CD14-positive monocyte (primary cell): ENCODE results near the gene SLC25A36. TPM values are rescaled to one million over a fixed set of nuclear protein-coding genes. Genes with fewer than 3 reads are reported as not detected.

Experiments
- DNase-seq, 3 donors: peaks; one replicate each; pipeline ENCODE4 v3.0.0-alpha.2; 2011 to 2022
- H2AFZ ChIP-seq: 2 replicates; pipeline ENCODE4 v1.6.0; 2012; ENCODE audit warnings: mild to moderate bottlenecking, low read depth, low read length, inconsistent platforms; ENCODE audit not compliant: insufficient read depth, poor library complexity, severe bottlenecking
- H3K27ac ChIP-seq, 2 donors: 1 replicate in 1 of 2; 2 replicates in 1 of 2; pipeline ENCODE4 v1.5.1; 2012 to 2013; ENCODE audit warnings: low read length in 2 of 2, control low read depth in 1 of 2, inconsistent platforms in 1 of 2, low read depth in 1 of 2, mild to moderate bottlenecking in 1 of 2
- H3K27me3 ChIP-seq, 2 donors: one replicate each; pipeline versions ENCODE4 v1.6.0 to v1.6.1; 2011 to 2013; ENCODE audit warnings: low read length in 2 of 2; ENCODE audit not compliant: control insufficient read depth in 2 of 2, insufficient read depth in 2 of 2
- H3K36me3 ChIP-seq, 2 donors: replicated peaks in 1 of 2; 1 replicate in 1 of 2; 2 replicates in 1 of 2; pipeline versions ENCODE4 v1.5.1 to v1.6.1; 2012 to 2013; ENCODE audit warnings: low read length in 2 of 2, control low read depth in 1 of 2, inconsistent platforms in 1 of 2, mild to moderate bottlenecking in 1 of 2; ENCODE audit not compliant: insufficient read depth in 2 of 2, control insufficient read depth in 1 of 2
- H3K4me1 ChIP-seq, 2 donors: 1 replicate in 1 of 2; 2 replicates in 1 of 2; pipeline versions ENCODE4 v1.5.1 to v1.6.1; 2012 to 2013; ENCODE audit warnings: low read length in 2 of 2, control low read depth in 1 of 2, inconsistent platforms in 1 of 2, mild to moderate bottlenecking in 1 of 2, moderate library complexity in 1 of 2; ENCODE audit not compliant: insufficient read depth in 2 of 2, control insufficient read depth in 1 of 2
- H3K4me2 ChIP-seq: replicated peaks from 2 replicates; pipeline ENCODE3; 2012; ENCODE audit warnings: low read length, moderate library complexity, mild to moderate bottlenecking; ENCODE audit not compliant: poor library complexity, severe bottlenecking; ENCODE audit errors: extremely low read depth
- H3K4me3 ChIP-seq, 3 experiments: fragments of 200-600 bp in 1 of 3; sonication (generic) in 1 of 3; replicated peaks in 1 of 3; 1 replicate in 2 of 3; 2 replicates in 1 of 3; pipeline ENCODE4 v1.5.1; 2011 to 2013; ENCODE audit warnings: low read length in 3 of 3, mild to moderate bottlenecking in 3 of 3, control low read depth in 2 of 3, low read depth in 2 of 3, inconsistent platforms in 1 of 3, moderate library complexity in 1 of 3
- H3K79me2 ChIP-seq: 2 replicates; pipeline ENCODE4 v1.6.0; 2012; ENCODE audit warnings: mild to moderate bottlenecking, control low read depth, inconsistent platforms, low read length, moderate library complexity; ENCODE audit not compliant: insufficient read depth
- H3K9ac ChIP-seq: 2 replicates; pipeline ENCODE4 v1.6.0; 2017; ENCODE audit warnings: low read length, mild to moderate bottlenecking; ENCODE audit not compliant: insufficient read depth, poor library complexity, severe bottlenecking
- H3K9me3 ChIP-seq, 2 donors: replicated peaks in 1 of 2; 1 replicate in 1 of 2; 2 replicates in 1 of 2; pipeline versions ENCODE4 v1.5.1 to v1.6.1; 2012 to 2013; ENCODE audit warnings: low read length in 2 of 2, control low read depth in 1 of 2; ENCODE audit not compliant: control insufficient read depth in 1 of 2, insufficient read depth in 1 of 2
- H4K20me1 ChIP-seq: 2 replicates; pipeline ENCODE4 v1.6.0; 2012; ENCODE audit warnings: mild to moderate bottlenecking, low read length, control low read depth, moderate library complexity; ENCODE audit not compliant: insufficient read depth
- H3K27ac Mint-ChIP-seq, 7 donors: one replicate each; pipeline ENCODE4 v1.8.0; 2020; ENCODE audit warnings: mild to moderate bottlenecking in 7 of 7, mixed read lengths in 7 of 7, moderate library complexity in 6 of 7, inconsistent platforms in 2 of 7
- H3K27me3 Mint-ChIP-seq, 3 donors: one replicate each; pipeline ENCODE4 v1.8.0; 2021 to 2022; ENCODE audit warnings: low read depth in 3 of 3, mild to moderate bottlenecking in 3 of 3, mixed read lengths in 3 of 3, moderate library complexity in 3 of 3, inconsistent platforms in 1 of 3
- H3K36me3 Mint-ChIP-seq, 2 donors: one replicate each; pipeline ENCODE4 v1.8.0; 2020; ENCODE audit warnings: mixed read lengths in 2 of 2, inconsistent platforms in 1 of 2, mild to moderate bottlenecking in 1 of 2
- H3K4me1 Mint-ChIP-seq: one replicate; pipeline ENCODE4 v1.8.0; 2020; ENCODE audit warnings: mild to moderate bottlenecking, mixed read lengths
- H3K4me3 Mint-ChIP-seq, 2 donors: one replicate each; pipeline ENCODE4 v1.8.0; 2020; ENCODE audit warnings: mild to moderate bottlenecking in 2 of 2, mixed read lengths in 2 of 2, moderate library complexity in 1 of 2
- H3K9me3 Mint-ChIP-seq, 7 donors: one replicate each; pipeline ENCODE4 v1.8.0; 2020 to 2022; ENCODE audit warnings: mixed read lengths in 7 of 7, mild to moderate bottlenecking in 6 of 7, moderate library complexity in 6 of 7, inconsistent platforms in 2 of 7
- intact Hi-C, 2 donors: fragments of 100-400 bp; cut with micrococcal nuclease; formaldehyde crosslinking; loops; one replicate each; pipeline versions ENCODE4 v1.15.0 to v1.15.1; 2023
- polyA plus RNA-seq, 3 donors: library from polyadenylated mRNA; depleted of rRNA in 1 of 3; unstranded in 2 of 3; stranded (reverse) in 1 of 3; fragments of 300-500 nt in 2 of 3; fragments of >200 nt in 1 of 3; fragmentation: Illumina TruSeq in 2 of 3; gene quantifications; 1 replicate in 2 of 3; 2 replicates in 1 of 3; pipeline ENCODE4 v1.2.3, GENCODE V29; 2012 to 2021
- TF ChIP-seq, protein P1 (sequence below): fragments of 200-600 bp; IDR thresholded peaks from one replicate; pipeline ENCODE4 v1.8.0; 2022; ENCODE audit warnings: antibody characterized with exemption, mild to moderate bottlenecking

Gene SLC25A36
- polyA plus RNA-seq, 3 donors = 20.4 to 30.3 (median 20.6) TPM

DNA sequence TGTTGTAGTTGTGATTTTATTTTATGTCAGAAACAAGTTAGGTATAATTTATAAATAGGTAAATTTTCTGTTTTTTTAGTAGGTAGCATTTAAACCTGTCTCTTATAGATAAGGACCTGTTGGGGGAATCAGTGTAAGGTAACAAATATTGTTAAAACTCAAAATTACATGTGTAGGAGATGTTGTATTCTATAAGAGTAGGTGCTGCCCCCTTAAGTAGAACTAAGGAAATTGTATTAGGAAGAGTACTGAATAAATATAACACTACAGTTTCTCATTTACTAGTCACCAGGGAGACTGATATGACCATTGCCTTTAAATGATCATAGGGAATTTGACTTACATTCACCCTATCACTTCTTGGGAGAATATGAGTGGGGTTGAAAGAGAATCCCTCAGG is 31.2 kb downstream of the SLC25A36 start:
- Mint-ChIP-seq H3K27ac (no peak overlapping the region), H3K9me3 (no peaks in the 10 kb centered on the region), H3K27me3 (no peaks in the 10 kb centered on the region), H3K36me3 (peaks cover 40 to 51% of the 10 kb centered on the region in 2 donors), H3K4me3 (no peak overlapping the region), H3K4me1 (no peaks in the 10 kb centered on the region)
- Histone ChIP-seq H3K36me3 (peaks cover 35 to 64% of the 10 kb centered on the region in 2 donors), H3K27ac (no peak overlapping the region), H3K4me2 (no peak overlapping the region), H3K79me2 (no peaks in the 10 kb centered on the region), H2AFZ (no peak overlapping the region), H3K27me3 (no peaks in the 10 kb centered on the region), H3K9ac (no peak overlapping the region), H3K4me1 (no peaks in the 10 kb centered on the region), H3K4me3 (no peak overlapping the region), H3K9me3 (no peaks in the 10 kb centered on the region), H4K20me1 (no peaks in the 10 kb centered on the region)
- intact Hi-C loops = loop anchor here in 1 of 2 donors (10.0 kb wide), 1 partner anchor 48 kb away; no protein-coding TSS in a partner anchor
- DNase-seq = no peak
- TF ChIP-seq, protein P1, sequence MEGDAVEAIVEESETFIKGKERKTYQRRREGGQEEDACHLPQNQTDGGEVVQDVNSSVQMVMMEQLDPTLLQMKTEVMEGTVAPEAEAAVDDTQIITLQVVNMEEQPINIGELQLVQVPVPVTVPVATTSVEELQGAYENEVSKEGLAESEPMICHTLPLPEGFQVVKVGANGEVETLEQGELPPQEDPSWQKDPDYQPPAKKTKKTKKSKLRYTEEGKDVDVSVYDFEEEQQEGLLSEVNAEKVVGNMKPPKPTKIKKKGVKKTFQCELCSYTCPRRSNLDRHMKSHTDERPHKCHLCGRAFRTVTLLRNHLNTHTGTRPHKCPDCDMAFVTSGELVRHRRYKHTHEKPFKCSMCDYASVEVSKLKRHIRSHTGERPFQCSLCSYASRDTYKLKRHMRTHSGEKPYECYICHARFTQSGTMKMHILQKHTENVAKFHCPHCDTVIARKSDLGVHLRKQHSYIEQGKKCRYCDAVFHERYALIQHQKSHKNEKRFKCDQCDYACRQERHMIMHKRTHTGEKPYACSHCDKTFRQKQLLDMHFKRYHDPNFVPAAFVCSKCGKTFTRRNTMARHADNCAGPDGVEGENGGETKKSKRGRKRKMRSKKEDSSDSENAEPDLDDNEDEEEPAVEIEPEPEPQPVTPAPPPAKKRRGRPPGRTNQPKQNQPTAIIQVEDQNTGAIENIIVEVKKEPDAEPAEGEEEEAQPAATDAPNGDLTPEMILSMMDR = peak; percentile 37

DNA sequence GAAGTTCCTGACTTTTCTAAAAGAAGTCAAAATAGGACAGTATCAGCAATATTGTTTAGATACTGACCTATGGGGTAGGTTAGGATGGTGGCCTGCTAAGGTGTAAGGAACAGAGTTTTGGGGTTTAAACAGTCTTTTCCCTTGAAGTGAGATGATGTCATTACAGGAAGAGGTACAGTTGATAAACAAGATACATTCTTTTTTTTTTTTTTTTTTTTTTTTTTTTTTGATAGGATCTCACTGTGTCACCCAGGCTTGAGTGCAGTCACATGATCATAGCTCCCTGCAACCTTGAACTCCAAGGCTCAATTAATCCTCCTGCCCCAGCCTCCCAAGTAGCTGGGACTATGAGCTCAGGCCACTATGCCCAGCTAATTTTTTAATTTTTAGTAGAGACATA is 33.3 kb downstream of the SLC25A36 start:
- Histone ChIP-seq H3K9me3 (no peaks in the 10 kb centered on the region), H4K20me1 (no peaks in the 10 kb centered on the region), H3K27ac (no peak overlapping the region), H3K4me2 (no peak overlapping the region), H3K4me3 (no peak overlapping the region), H2AFZ (no peak overlapping the region), H3K36me3 (peaks cover 35 to 69% of the 10 kb centered on the region in 2 donors), H3K27me3 (no peaks in the 10 kb centered on the region), H3K79me2 (no peaks in the 10 kb centered on the region), H3K9ac (no peak overlapping the region), H3K4me1 (no peaks in the 10 kb centered on the region)
- Mint-ChIP-seq H3K27ac (peak overlapping the region in 1 of 7 donors; percentile 38), H3K9me3 (no peaks in the 10 kb centered on the region), H3K36me3 (peaks cover 46 to 65% of the 10 kb centered on the region in 2 donors), H3K4me3 (no peak overlapping the region), H3K4me1 (no peaks in the 10 kb centered on the region), H3K27me3 (no peaks in the 10 kb centered on the region)
- no peak for DNase-seq
- TF ChIP-seq, protein P1 = no peak
- intact Hi-C loops = loop anchor here in 1 of 2 donors (10.0 kb wide), 1 partner anchor 50 kb away; no protein-coding TSS in a partner anchor
